Skeletal muscle satellite cell (primary cell): ENCODE results near the gene LDHAL6A.

ENCODE experiments used
- H3K27me3 ChIP-seq: 2 replicates; pipeline ENCODE4 v1.7.0; 2013; ENCODE audit warnings: low read length; ENCODE audit not compliant: control insufficient read depth, insufficient read depth
- H3K36me3 ChIP-seq: 2 replicates; pipeline ENCODE4 v1.7.0; 2013; ENCODE audit warnings: mild to moderate bottlenecking, control low read depth, low read length; ENCODE audit not compliant: insufficient read depth
- H3K4me1 ChIP-seq: 2 replicates; pipeline ENCODE4 v1.7.0; 2013; ENCODE audit warnings: low read length; ENCODE audit not compliant: control insufficient read depth, insufficient read depth
- H3K4me2 ChIP-seq: 2 replicates; pipeline ENCODE4 v1.7.0; 2013; ENCODE audit warnings: mild to moderate bottlenecking, low read length
- H3K4me3 ChIP-seq: 2 replicates; pipeline ENCODE4 v1.7.0; 2013; ENCODE audit warnings: low read length
- H3K9ac ChIP-seq: 2 replicates; pipeline ENCODE4 v1.7.0; 2013; ENCODE audit warnings: mild to moderate bottlenecking, low read depth, low read length, moderate library complexity
- H3K9me3 ChIP-seq: replicated peaks from 2 replicates; pipeline ENCODE4 v1.7.0; 2013; ENCODE audit warnings: mild to moderate bottlenecking, control low read depth, low read length

Gene LDHAL6A

DNA sequence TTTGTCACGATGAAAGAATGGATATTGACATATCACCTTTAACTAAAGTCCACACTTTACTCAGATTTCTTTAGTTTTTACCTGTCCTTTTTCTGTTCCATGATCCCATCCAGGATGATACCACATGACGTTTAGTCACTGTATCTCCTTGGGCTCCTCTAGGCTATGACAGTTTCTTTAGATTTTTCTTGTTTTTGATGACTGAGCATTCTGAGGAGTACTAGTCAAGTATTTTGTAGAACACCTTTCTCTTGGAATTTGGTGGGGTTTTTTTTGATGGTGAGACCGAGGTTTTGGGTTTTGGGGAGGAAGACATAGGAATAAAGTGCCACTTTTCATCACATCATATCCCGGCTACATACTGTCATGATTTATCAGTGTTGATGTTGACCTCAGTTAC is 4.0 kb downstream of the LDHAL6A start:
- H3K4me2 ChIP-seq, result no peak overlapping the region
- H3K9me3 ChIP-seq, result no peaks in the 10 kb centered on the region
- H3K4me1 ChIP-seq, result no peaks in the 10 kb centered on the region
- H3K36me3 ChIP-seq, result no peaks in the 10 kb centered on the region
- H3K9ac ChIP-seq, result no peak overlapping the region
- H3K27me3 ChIP-seq, result peaks cover 3% of the 10 kb centered on the region
- H3K4me3 ChIP-seq, result no peak overlapping the region

DNA sequence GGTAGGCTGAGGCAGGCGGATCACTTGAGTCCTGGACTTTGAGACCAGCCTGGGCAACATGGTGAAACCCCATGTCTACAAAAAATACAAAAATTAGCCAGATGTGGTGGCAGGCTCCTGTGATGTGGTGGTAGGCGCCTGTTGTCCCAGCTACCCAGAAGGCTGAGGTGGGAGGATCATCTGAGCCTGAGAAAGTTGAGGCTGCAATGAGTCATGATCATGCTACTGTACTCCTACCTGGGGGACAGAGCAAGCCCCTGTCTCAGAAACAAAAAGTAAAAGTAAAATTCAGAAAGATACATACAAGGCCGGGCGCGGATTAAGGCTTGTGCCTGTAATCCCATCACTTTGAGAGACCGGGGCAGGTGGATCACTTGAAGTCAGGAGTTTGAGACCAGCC is 6.3 kb downstream of the LDHAL6A start:
- H3K4me1 ChIP-seq, result no peaks in the 10 kb centered on the region
- no peak overlapping the region for H3K4me2 ChIP-seq
- H3K36me3 ChIP-seq, result no peaks in the 10 kb centered on the region
- H3K4me3 ChIP-seq, result no peak overlapping the region
- H3K9me3 ChIP-seq, result no peaks in the 10 kb centered on the region
- H3K27me3 ChIP-seq, result no peaks in the 10 kb centered on the region
- H3K9ac ChIP-seq, result no peak overlapping the region

DNA sequence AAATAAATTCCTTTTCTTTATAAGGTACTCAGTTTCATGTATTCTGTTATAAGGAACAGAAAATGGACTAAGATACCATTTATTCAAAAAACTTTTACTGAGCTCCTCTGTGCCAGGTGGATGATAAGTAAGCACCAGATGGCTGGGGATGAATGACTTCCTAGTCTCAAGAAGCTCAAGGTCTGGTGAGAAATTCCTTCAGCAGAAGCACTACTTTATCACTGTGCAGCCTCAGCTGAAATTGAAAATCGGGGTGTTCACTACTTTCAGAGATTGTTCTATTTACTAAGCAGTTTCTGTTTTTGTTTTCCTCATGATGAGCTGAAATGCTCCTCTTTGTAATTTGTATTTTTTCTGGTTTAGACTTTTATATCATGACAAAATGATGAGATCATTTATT is 7.8 kb downstream of the LDHAL6A start:
- H3K9ac ChIP-seq, result no peak overlapping the region
- no peak overlapping the region for H3K4me3 ChIP-seq
- no peaks in the 10 kb centered on the region for H3K27me3 ChIP-seq
- H3K9me3 ChIP-seq, result no peaks in the 10 kb centered on the region
- no peaks in the 10 kb centered on the region for H3K4me1 ChIP-seq
- no peak overlapping the region for H3K4me2 ChIP-seq
- H3K36me3 ChIP-seq, result no peaks in the 10 kb centered on the region

DNA sequence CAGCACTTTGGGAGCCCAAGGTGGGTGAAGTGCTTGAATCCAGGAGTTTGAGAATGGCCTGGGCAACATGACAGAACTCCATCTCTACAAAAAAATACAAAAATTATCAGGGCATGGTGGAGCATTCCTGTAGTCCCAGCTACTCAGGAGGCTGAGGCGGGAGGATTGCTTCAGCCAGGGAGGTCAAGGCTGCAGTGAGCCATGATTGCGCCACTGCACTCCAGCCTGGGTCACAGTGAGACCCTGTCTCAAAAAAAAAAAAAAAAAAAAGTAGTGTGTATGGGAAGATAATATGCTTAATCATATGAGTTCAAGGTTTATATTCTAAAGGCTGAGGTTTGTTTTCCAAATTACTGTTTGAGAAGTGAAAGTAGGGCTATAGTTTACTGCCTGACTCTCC is 10.7 kb downstream of the LDHAL6A start:
- no peaks in the 10 kb centered on the region for H3K27me3 ChIP-seq
- no peaks in the 10 kb centered on the region for H3K4me1 ChIP-seq
- no peak overlapping the region for H3K4me3 ChIP-seq
- no peak overlapping the region for H3K9ac ChIP-seq
- H3K9me3 ChIP-seq, result no peaks in the 10 kb centered on the region
- no peak overlapping the region for H3K4me2 ChIP-seq
- H3K36me3 ChIP-seq, result no peaks in the 10 kb centered on the region

DNA sequence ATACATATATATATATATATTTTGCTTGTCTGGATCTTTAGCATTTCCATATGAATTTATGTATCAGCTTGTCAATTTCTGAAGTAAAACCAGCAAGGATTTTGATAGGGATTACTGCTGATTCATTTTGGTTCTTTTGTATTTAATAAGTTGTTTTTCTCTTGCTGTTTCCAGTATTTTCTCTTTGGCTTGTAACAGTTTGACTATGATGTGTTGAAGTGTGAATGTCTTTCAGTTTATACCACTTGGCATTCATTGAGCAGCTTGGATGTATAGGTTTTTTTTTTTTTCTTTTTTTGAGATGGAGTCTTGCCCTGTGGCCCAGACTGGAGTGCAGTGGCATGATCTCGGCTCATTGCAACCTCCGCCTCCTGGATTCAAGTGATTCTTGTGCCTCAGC is 12.4 kb downstream of the LDHAL6A start:
- Histone ChIP-seq H3K4me1 (no peaks in the 10 kb centered on the region), H3K4me2 (no peak overlapping the region), H3K9me3 (no peaks in the 10 kb centered on the region), H3K27me3 (no peaks in the 10 kb centered on the region), H3K4me3 (no peak overlapping the region), H3K9ac (no peak overlapping the region), H3K36me3 (no peaks in the 10 kb centered on the region)

DNA sequence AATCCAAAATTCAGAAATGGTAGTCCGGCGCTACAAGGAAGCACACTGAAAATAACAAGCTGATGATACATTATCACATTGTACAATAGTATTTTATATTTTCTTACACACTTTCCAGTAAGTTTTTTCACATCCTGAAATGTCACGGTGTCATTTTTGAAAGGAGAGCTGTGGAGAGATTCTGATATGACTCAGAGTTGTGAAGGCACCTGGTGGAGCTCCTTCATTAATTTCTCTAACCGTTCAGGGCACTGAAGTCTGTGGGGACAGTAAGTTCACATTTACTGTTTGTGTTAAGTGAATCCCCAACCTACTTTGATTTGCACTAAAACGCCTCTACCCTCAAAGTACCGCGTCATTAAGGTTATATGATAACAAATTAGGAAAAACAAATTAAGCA is 13.3 kb downstream of the LDHAL6A start:
- no peak overlapping the region for H3K4me2 ChIP-seq
- H3K4me3 ChIP-seq, result no peak overlapping the region
- H3K4me1 ChIP-seq, result no peaks in the 10 kb centered on the region
- no peaks in the 10 kb centered on the region for H3K36me3 ChIP-seq
- H3K9ac ChIP-seq, result no peak overlapping the region
- no peaks in the 10 kb centered on the region for H3K9me3 ChIP-seq
- H3K27me3 ChIP-seq, result no peaks in the 10 kb centered on the region

DNA sequence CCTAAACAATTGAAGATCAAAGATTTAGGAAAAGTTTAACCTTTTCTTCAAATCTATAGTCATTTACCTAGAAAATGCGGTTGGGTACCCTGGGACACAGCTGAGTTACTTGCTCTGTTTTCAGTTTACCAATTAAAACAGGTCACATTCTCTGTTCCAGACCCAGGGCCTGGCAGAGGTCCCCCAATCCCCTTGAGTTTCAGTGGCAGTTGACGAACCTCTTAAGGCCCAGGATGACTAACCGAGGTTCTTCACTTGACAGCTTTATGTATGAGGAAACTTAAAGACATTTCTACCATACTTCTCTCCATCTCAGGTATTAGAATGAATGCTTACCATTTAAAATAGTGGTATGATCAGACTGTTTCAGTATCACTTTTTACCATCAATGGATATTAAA is 16.3 kb downstream of the LDHAL6A start:
- Histone ChIP-seq H3K4me3 (no peak overlapping the region), H3K4me1 (no peaks in the 10 kb centered on the region), H3K27me3 (no peaks in the 10 kb centered on the region), H3K9ac (no peak overlapping the region), H3K9me3 (no peaks in the 10 kb centered on the region), H3K36me3 (peaks cover 14% of the 10 kb centered on the region), H3K4me2 (no peak overlapping the region)

DNA sequence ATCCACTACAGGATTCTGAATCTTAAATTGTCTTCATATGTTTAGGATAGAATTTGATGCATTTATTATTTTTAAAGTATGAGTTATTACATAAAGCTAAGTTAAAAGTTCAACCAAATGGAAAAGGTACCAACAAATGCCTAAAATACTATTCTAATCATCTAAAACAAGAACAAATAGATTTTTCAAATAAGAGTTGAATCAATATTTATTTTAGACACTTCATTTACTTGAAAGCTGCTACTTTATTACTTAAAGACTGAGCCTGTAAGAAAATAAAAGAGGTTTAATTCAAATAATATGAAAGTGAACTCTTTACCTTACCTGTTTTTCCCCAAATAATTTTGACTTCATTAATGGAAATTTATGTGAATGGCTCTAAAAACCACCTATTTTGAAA is 16.9 kb downstream of the LDHAL6A start:
- H3K9ac ChIP-seq, result no peak overlapping the region
- H3K4me1 ChIP-seq, result no peaks in the 10 kb centered on the region
- H3K9me3 ChIP-seq, result no peaks in the 10 kb centered on the region
- no peak overlapping the region for H3K4me2 ChIP-seq
- peaks cover 19% of the 10 kb centered on the region for H3K36me3 ChIP-seq
- H3K4me3 ChIP-seq, result no peak overlapping the region
- H3K27me3 ChIP-seq, result no peaks in the 10 kb centered on the region

DNA sequence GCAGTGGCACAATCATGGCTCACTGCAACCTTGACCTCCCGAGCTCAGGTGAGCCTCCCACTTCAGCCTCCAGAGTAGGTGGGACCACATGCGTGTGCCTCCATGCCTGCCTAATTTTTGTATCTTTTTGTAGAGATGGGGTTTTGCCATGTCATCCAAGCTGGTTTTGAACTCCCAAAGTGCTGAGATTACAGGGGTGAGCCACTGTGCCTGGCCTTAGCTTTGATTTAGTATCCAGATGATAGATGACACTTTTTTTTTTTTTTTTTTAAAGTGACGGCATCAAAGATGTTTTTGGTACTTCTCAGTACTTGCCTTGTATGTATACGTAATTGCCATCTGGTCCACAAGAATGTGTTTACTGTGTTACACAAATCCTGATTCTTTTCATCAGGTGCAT is 23.4 kb downstream of the LDHAL6A start:
- H3K27me3 ChIP-seq, result no peaks in the 10 kb centered on the region

DNA sequence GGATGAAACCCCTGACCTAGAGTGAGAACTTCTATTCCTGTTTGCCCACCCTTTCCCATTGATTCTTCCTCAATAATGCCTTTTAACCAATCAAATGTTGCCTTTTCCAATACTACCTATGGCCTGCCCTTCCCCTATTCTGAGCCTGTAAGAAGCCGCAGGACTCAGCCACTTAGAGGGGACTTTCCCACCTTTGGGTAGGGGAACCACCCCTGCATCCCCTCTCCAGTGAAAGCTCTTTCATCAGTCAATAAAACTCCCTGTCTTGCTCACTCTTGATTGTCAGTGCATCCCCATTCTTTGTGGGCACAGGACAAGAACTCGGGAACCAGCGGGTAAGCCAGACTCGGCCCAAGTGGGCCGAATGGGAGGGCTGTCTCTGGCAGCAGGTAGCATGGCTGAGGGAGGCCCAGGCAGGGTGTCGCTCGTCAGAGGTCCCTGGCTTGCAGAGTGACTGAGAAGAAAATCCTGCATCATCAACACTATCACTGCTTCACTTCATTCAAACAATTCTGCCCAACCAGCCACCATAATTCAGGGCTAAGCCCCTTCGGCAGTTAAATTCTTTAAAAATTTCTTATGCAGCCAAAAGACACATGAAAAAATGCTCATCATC is 30.4 kb downstream of the LDHAL6A start:
- Histone ChIP-seq H3K4me2 (no peak overlapping the region), H3K9ac (no peak overlapping the region), H3K27me3 (no peaks in the 10 kb centered on the region), H3K4me1 (no peaks in the 10 kb centered on the region), H3K9me3 (no peaks in the 10 kb centered on the region), H3K36me3 (peaks cover 42% of the 10 kb centered on the region), H3K4me3 (no peak overlapping the region)

More for the DNA sequence above, 23.4 kb downstream of the LDHAL6A start:
- Histone ChIP-seq H3K4me1 (no peaks in the 10 kb centered on the region), H3K9me3 (no peaks in the 10 kb centered on the region), H3K36me3 (peaks cover 76% of the 10 kb centered on the region), H3K4me2 (no peak overlapping the region), H3K4me3 (no peak overlapping the region), H3K9ac (no peak overlapping the region)

DNA sequence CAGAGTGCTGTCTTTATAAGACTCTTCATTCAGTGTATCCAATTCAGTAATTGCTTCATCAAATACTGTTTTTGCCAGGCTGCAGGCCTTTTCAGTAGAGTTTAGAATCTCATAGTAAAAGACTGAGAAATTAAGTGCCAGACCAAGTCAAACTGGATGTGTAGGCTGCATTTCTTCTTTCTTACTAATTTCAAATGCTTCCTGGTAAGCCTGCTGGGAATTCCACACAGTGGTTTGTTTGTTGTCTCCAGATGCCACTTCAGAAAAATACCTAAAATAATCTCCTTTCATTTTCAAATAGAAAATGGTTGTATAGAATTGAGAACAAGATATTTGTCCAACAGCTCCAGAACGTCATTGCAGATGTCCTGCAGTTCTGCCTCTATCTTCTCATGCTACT is 34.7 kb downstream of the LDHAL6A start:
- Histone ChIP-seq H3K9me3 (no peaks in the 10 kb centered on the region), H3K36me3 (peaks cover 27% of the 10 kb centered on the region), H3K4me3 (no peak overlapping the region), H3K4me2 (no peak overlapping the region), H3K27me3 (no peaks in the 10 kb centered on the region), H3K4me1 (no peaks in the 10 kb centered on the region), H3K9ac (no peak overlapping the region)

DNA sequence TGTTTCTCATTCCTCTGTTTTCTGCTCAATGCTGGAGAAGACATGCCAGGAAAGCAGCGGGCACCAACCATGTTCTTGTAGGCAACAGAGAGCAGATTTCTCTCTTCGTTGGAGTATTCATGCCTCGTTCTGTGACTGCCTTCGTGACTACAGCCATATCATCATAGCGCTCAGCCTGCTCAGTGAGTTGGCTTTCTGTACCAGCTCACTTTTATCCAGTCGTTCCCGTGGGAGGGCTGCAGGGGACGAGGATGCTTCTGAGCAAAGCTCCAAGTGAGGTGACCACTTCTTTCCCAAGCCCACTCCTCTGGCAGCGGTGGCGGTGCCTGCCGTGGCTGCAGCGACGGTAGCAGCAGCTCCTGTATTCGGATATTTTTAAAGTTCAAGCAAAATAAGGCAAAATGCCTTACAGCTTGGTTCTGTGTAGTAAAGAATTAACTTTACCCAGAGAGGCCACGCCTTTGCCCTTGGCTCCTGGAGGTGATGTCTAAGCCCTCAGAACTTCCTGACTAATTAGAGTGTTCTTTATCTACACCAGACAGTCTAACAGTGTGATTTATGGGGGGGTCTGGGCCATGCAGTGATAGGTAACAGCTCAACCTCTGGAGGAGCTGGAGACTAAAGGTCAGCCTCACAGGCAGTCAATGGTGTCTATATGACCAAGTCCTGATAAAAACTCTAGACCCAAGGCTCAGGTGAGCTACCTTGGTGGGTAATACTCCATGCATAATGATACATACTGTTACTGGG is 35.3 kb downstream of the LDHAL6A start:
- no peaks in the 10 kb centered on the region for H3K27me3 ChIP-seq
- no peak overlapping the region for H3K9ac ChIP-seq
- no peaks in the 10 kb centered on the region for H3K9me3 ChIP-seq
- no peaks in the 10 kb centered on the region for H3K4me1 ChIP-seq
- no peak overlapping the region for H3K4me2 ChIP-seq
- no peak overlapping the region for H3K4me3 ChIP-seq
- H3K36me3 ChIP-seq, result peaks cover 27% of the 10 kb centered on the region
